ENCODE measurements around the gene THSD8.
"Not testable (repeated sequence)": the region's sequence is repeated elsewhere in the genome, so short reads cannot be mapped to it uniquely, and the experiment has no call there.

The THSD8 gene

DNA sequence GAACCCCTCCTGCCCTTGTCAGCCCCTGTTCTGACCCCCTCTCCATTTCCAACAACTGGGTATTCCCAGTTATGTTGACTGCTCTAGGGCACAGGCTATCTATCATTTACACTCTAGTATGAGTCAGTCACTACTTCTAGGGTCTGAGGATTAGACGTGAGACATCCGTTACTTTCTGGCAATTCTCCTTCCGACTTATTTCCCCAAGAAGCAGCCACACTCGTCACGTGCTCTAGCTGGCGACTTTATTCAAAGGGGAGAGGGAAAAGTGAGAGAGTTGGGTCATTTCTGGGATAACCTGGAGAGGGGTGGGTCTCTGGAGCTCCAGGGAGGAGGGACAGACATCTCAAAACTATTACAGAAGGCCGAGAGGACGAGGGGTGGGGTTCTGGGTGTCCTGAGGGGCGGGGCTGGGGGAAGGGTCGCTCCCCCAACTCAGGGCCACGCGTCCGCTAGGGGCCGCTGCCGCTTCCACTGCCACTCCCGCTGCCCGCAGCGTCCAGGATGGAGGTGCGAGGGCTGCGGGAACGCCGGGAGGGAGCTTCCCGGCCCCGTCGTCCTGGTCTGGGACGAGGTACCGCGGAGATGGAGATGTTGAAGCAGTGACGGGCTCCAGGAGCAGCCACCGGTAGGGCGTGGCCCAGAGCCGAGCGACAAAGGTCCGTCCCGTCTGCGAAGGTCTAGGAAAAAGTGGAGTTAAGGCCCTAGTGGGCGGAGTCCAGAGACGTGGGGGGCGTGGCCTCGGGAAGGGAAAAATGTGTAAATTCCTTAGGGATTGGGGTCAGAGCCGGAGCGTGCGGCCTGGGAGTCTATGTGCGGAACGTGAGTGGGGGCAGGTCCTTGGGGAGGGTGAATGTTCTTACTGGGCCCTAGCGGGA, 23.6 kb downstream of the THSD8 start:
- no peak for DNase-seq (ENCODE audit: low spot score)

GRCh38 chr19:12828494-12828893, 26.6 kb downstream of the THSD8 start:
- no peak for DNase-seq (ENCODE audit: low spot score)

GRCh38 chr19:12833418-12833737, 31.5 kb downstream of the THSD8 start:
- DNase-seq (ENCODE audit: low spot score): no peak

- peak; percentile 22 for DNase-seq (ENCODE audit: low spot score)
Measured at GRCh38 chr19:12833738-12834565, 32.1 kb downstream of the THSD8 start.

- no peak for DNase-seq (ENCODE audit: low spot score)
Measured at GRCh38 chr19:12834566-12834943, 32.7 kb downstream of the THSD8 start, which contains the start of gene RTBDN. RTBDN (minus strand) TSS chr19:12834579; CDS start chr19:12829979, 4,600 bp downstream.

GRCh38 chr19:12834976-12835757, 33.3 kb downstream of the THSD8 start:
- no peak for DNase-seq (ENCODE audit: low spot score)

- DNase-seq (ENCODE audit: low spot score): no peak
Measured at GRCh38 chr19:12836529-12836863, 34.6 kb downstream of the THSD8 start.

GRCh38 chr19:12837225-12837624, 35.4 kb downstream of the THSD8 start:
- DNase-seq (ENCODE audit: low spot score): peak; percentile 58

- peak; percentile 45 for DNase-seq (ENCODE audit: low spot score)
Measured at GRCh38 chr19:12838182-12838885, 36.5 kb downstream of the THSD8 start, which contains the start of gene MAST1. MAST1 (plus strand) TSS chr19:12838515; CDS start chr19:12838573, 58 bp downstream.

DNA sequence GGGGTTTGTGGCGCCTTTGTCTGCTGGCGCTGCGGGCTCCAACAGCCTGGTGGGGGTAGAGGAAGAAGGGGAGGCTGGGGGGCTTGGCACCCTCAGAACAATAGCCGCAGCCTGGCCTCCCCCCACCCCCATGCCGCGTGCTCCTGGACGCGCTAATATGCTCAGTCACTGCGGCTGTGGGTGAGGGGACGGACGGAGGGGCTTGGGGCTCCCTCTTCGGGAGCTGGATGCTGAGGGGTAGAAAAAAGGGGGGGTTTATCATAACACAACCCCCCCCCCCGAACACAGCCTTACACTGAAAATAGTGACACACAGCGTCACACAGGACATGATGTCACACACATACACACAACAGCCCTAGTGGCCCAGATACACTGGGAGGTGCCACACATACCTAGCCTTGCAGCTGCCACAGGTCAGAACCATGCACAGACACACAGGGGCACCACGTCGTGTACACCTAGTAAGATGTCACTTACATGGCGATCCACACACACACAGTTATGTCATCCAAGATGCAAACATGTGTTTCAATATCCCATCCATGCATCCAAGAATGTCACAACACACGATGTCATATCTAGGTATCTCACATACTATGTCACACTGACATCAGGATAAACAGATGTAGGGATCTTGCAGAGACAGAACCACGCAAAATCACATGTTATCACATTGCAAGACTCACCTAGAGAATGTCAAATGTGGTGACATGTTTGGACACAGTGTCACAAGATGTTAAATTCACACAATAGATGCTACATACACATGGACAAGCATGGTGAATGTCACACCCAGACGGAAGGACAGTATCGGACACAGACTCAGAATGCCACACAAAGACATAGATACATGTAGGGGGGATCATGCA, 37.3 kb downstream of the THSD8 start:
- no peak for DNase-seq (ENCODE audit: low spot score)

DNA sequence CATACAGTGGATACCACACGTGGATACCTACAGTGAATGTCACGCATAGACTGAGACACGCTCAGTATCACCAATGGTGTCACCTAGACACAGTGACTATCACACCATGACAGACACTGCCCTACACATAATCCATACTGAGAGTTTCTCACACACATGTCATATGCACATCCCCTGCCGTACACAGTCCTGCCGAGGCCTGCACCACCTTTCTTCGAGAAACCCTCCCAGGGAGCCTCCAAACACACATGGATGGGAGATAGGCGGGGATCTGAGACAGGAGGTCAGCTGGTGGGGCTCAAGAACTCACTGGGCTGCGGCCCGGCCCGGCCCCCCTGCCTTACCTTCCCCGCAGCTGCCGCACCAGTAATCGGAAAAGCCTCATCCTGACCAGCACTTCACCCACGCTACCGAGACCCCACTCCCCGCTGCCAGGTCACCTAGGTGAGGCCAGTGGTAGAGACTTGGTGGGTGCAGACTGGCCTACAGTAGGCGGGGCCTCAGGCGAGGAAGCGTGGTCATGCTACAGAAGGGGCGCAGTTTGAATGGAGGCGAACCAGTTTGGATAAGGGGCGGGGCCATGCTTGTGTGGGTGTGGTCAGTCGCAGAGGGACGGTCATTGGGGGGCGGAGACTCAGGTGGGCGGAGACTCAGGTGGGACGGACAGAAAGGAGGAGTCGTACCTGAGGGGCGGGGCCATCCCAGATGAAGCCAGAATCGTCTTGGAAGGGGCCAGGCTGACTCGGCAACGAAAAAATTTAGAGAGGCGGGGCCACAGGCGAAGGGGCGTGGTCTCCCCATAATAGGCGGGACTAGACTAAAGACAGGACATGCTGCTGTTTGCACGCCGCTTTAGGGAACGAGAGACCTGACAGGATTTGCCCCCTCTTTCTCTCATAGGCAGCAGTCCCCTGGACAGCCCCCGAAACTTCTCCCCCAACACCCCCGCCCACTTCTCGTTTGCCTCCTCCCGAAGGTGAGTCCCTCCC, 38.5 kb downstream of the THSD8 start:
- DNase-seq (ENCODE audit: low spot score): peak; percentile 85

GRCh38 chr19:12841094-12841493, 39.2 kb downstream of the THSD8 start:
- DNase-seq (ENCODE audit: low spot score): peak; percentile 20

DNA sequence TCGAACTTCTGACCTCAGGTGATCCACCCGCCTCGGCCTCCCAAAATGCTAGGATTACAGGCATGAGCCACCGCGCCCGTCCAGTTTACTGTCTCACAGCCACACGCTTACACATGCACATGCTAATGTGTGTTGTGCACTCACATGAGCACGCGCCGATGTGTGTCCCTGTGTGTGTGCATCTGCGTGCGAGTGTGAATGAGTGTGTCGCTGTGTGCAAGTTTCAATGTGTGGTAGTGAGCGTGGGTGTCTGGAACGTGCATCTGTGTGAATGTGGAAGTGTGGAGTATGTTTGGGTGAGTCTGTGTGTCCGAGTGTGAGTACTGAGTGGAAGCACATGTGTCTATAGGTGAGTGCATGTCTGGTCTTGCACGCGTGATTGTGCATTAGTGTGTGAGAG, 40.6 kb downstream of the THSD8 start:
- no peak for DNase-seq (ENCODE audit: low spot score)

GRCh38 chr19:12843328-12843727, 41.5 kb downstream of the THSD8 start:
- no peak for DNase-seq (ENCODE audit: low spot score)

- no peak for DNase-seq (ENCODE audit: low spot score)
Measured at GRCh38 chr19:12843999-12844732, 42.3 kb downstream of the THSD8 start.

DNA sequence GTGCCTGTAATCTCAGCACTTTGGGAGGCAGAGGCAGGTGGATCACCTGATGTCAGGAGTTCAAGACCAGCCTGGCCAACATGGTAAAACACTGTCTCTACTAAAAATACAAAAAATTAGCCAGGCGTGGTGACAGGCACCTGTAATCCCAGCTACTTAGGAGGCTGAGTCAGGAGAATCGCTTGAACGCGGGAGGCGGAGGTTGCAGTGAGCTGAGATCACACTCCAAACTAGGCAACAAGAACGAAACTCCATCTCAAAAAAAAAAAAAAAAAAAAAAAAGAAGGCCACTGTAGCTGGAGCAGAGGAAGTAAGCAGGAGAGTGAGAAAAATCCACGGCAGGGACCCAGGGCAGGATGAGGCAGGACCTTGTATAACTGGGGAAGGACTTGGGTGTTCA, 44.7 kb downstream of the THSD8 start:
- DNase-seq (ENCODE audit: low spot score): not testable (repeated sequence)

DNA sequence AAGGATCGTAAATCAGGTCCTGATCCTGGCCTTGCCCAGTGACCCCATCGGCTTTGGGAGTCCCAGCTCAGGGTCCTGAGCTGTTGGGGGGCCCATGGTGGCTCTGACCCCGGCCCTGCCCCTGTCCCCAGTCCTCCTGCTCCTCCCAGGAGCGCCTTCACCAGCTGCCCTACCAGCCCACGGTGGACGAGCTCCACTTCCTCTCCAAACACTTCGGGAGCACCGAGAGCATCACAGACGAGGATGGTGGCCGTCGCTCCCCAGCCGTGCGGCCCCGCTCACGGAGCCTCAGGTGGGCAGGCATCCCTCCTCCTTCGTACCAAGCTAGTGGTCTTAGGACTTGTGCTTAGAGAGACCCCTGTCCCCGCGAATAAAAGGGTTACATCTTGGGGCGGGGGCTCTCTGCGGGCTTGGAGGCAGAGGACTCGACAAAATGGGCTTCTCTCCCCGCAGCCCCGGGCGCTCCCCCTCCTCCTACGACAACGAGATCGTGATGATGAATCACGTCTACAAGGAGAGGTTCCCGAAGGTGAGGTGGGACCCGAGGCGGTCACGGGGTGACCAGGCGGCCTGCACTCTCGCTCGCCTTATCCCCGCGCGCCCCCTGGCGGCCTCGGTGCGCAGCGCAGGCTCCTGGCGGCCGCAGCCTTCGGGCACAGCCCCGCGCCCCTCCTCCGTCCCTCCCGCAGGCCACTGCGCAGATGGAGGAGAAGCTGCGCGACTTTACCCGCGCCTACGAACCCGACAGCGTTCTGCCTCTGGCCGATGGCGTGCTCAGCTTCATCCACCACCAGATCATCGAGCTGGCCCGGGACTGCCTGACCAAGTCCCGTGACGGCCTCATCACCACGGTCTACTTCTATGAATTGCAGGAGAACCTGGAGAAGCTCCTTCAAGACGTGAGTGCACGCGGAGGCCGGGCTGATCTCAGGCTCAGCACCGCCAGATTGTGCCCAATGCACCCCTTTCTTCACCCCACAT, 45.6 kb downstream of the THSD8 start:
- DNase-seq (ENCODE audit: low spot score): peak; percentile 88
